Measurements from ENCODE around the gene RCBTB2. TPM values are rescaled to one million over a fixed set of nuclear protein-coding genes. Genes with fewer than 3 reads are reported as not detected.

RCBTB2 gene
- polyA plus RNA-seq, 1 experiment: 9.5 TPM

DNA sequence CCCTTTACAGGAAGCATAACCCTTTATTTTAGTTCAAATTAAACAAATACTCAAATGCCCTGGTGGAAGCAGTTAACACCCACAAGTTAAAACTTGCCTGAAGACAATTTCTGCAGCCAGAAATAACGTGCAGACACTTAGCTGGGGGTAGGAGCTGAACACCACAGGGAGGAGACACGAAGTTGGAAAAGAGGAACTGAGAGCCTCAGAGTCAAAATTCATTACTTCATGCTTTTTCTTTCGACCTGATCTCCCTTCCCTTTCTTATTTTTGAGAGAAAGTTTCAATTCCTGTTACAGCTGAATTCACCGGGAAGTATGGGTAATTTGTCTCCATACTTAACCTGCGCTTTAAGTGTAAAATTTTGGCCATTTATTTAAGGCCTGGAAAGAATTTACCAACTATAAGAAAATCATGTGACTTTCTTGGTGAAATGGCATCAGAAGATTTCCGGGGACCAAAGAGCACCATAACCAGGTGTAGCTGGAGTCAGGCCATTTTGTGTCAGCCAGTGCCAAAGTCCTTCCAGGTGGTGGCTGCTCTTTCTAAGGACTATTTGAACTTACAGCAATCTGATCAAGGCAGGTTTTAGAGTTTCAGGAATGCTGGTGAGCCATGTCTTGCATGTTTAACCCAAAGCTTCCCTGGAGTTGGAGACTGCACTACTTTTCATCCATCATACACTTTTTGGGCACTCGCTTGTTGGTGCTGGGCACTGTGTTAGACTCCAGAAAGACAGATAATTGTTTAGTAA, 46.5 kb upstream of the RCBTB2 start:
- Histone ChIP-seq H3K27me3 (ENCODE audit: control insufficient read depth, insufficient read depth, low read length) (peaks cover 4% of the 10 kb centered on the region), H3K4me3 (ENCODE audit: low read depth, low read length) (no peak overlapping the region), H3K36me3 (ENCODE audit: control insufficient read depth, insufficient read depth, low read length) (no peaks in the 10 kb centered on the region)
- no peak for DNase-seq (ENCODE audit: low read depth)
- ChIA-PET CTCF (interaction anchor here (0.9 to 6.4 kb wide), 24 partner anchors 10 to 541 kb away, joined by 3 to 85 read pairs (median 4); partner anchors contain the start of genes ITM2B and MED4), POLR2A (interaction anchor here (0.6 kb wide), 4 partner anchors 46 to 296 kb away, joined by 3 to 8 read pairs (median 4); partner anchors contain the start of gene RCBTB2)
- TF ChIP-seq, protein P1, sequence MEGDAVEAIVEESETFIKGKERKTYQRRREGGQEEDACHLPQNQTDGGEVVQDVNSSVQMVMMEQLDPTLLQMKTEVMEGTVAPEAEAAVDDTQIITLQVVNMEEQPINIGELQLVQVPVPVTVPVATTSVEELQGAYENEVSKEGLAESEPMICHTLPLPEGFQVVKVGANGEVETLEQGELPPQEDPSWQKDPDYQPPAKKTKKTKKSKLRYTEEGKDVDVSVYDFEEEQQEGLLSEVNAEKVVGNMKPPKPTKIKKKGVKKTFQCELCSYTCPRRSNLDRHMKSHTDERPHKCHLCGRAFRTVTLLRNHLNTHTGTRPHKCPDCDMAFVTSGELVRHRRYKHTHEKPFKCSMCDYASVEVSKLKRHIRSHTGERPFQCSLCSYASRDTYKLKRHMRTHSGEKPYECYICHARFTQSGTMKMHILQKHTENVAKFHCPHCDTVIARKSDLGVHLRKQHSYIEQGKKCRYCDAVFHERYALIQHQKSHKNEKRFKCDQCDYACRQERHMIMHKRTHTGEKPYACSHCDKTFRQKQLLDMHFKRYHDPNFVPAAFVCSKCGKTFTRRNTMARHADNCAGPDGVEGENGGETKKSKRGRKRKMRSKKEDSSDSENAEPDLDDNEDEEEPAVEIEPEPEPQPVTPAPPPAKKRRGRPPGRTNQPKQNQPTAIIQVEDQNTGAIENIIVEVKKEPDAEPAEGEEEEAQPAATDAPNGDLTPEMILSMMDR (IDR thresholded peaks at IDR 0.05; ENCODE audit: insufficient read depth, low read depth, low read length): no peak

DNA sequence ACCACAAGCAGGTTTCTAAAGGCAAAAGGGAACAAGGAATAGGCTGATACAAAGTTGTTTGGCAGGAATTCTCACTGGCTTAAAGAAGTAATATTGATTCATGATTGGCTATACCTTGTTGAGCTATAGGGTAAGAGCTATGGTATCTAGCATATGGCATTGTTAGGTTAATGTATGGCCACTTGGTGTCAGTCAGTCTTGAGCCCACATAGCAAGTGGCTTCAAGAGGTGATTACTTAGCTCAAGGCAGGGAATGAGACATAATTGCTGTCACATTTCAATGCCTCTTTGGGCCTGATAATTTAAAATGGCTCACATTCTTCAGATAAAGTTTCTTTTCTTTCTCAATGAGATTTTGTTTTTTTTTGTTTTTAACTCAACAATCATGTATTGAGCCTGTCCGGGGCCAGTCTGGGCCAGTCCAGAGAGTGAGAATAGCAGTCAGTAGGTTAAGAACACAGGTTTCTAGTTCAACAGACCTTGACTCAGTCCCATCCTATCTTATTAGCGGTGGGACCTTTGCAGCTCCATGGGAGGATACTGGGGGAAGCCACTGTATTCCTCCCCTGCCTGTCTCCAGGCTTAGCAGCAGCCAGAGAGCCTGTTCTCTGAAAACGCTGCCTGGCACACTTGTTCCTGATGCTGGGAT, 45.8 kb upstream of the RCBTB2 start:
- TF ChIP-seq, protein P1 (IDR thresholded peaks at IDR 0.05; ENCODE audit: insufficient read depth, low read depth, low read length): no peak
- ChIA-PET CTCF (interaction anchor here (0.9 to 6.4 kb wide), 9 partner anchors 9 to 540 kb away, joined by 3 to 85 read pairs (median 11); no protein-coding TSS in a partner anchor), POLR2A (no interaction called here)
- DNase-seq (ENCODE audit: low read depth): no peak
- H3K4me3 ChIP-seq (ENCODE audit: low read depth, low read length): no peak overlapping the region
- peaks cover 2% of the 10 kb centered on the region for H3K27me3 ChIP-seq (ENCODE audit: control insufficient read depth, insufficient read depth, low read length)
- no peaks in the 10 kb centered on the region for H3K36me3 ChIP-seq (ENCODE audit: control insufficient read depth, insufficient read depth, low read length)

DNA sequence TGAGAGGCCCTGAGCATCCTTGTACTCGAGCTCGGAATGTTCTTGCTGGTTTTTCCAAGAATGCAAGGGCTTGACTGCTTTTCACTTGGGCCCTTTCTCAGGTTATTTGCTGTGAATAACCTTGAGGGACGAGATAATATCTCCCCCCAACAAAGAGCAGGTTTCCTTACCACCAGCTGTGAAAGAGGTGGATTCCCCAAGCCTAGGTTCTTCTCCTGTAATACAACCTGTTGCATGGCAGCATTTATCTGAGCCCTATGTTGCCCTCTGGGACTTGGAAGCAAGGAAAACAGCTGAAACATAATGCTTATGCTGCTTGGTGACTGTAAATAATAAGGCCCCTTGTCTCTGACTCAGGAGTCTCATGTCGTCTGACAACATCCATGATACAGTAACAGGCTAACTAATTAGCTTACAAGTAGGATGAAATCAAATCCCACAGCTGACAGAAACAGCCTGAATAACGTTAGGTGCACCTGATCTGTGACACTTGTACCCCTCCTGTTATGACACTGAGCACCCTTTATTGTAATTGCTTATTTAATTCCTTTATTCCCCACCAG, 43.6 kb upstream of the RCBTB2 start:
- ChIA-PET CTCF (interaction anchor here (1.0 kb wide), 1 partner anchor 539 kb away, joined by 3 read pairs; the partner anchor contains the start of gene NUDT15), POLR2A (no interaction called here)
- TF ChIP-seq, protein P1 (IDR thresholded peaks at IDR 0.05; ENCODE audit: insufficient read depth, low read depth, low read length): no peak
- no peak for DNase-seq (ENCODE audit: low read depth)
- no peaks in the 10 kb centered on the region for H3K36me3 ChIP-seq (ENCODE audit: control insufficient read depth, insufficient read depth, low read length)
- H3K27me3 ChIP-seq (ENCODE audit: control insufficient read depth, insufficient read depth, low read length): no peaks in the 10 kb centered on the region
- H3K4me3 ChIP-seq (ENCODE audit: low read depth, low read length): no peak overlapping the region

DNA sequence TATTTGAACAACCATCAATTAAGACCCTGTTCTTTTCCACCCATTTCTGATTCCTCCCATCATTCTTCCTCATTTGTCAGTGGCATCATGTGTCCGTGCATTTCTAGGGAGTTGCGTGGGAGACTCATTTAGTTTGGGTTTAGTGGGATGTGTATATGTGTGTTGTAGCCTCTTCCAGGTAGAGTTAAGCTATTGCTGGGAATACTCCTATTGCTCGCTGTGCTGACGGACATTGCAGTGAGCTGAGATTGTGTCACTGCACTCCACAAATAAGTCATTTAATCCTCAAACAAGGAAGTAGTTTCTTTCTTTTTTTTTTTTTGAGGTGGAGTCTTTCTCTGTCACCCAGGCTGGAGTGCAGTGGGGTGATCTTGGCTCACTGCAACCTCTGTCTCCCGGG, 42.2 kb upstream of the RCBTB2 start:
- CTCF ChIA-PET: interaction anchor here (0.6 to 0.9 kb wide), 2 partner anchors 239 to 241 kb away, joined by 3 read pairs; no protein-coding TSS in a partner anchor
- Histone ChIP-seq H3K36me3 (ENCODE audit: control insufficient read depth, insufficient read depth, low read length) (no peaks in the 10 kb centered on the region), H3K4me3 (ENCODE audit: low read depth, low read length) (no peak overlapping the region)

More for the DNA sequence above, 42.2 kb upstream of the RCBTB2 start:
- POLR2A ChIA-PET: no interaction called here
- H3K27me3 ChIP-seq (ENCODE audit: control insufficient read depth, insufficient read depth, low read length): no peaks in the 10 kb centered on the region
- no peak for DNase-seq (ENCODE audit: low read depth)
- TF ChIP-seq, protein P1 (IDR thresholded peaks at IDR 0.05; ENCODE audit: insufficient read depth, low read depth, low read length): no peak
